B cell (primary cell): ENCODE data around the gene STK35. TPM values are rescaled to one million over a fixed set of nuclear protein-coding genes. Genes with fewer than 3 reads are reported as not detected.

ENCODE experiments used
- ATAC-seq: fragments of 200-7000 bp; cut with Tn5 transposase; one replicate; pipeline ENCODE4 v1.10.0; 2021; ENCODE audit warnings: low read depth, mild to moderate bottlenecking, moderate number of reproducible peaks, moderate library complexity
- CTCF ChIA-PET: fragments of 350-600 bp; sonication (Branson Sonifier 250); formaldehyde crosslinking; loops from one replicate; lab custom pipeline; 2021; ENCODE audit warnings: antibody characterized with exemption, inconsistent platforms; lab: Charles Lee
- POLR2A ChIA-PET: fragments of 350-600 bp; sonication (Branson Sonifier 250); formaldehyde crosslinking; loops from one replicate; lab custom pipeline; 2021; ENCODE audit warnings: antibody characterized with exemption; lab: Charles Lee
- DNase-seq: peaks from one replicate; pipeline ENCODE4 v3.0.0; 2013
- H2AFZ ChIP-seq: 2 replicates; pipeline ENCODE4 v1.6.1; 2012; ENCODE audit warnings: mild to moderate bottlenecking, low read depth, low read length; ENCODE audit not compliant: insufficient read depth, poor library complexity, severe bottlenecking
- H3K27ac ChIP-seq, 2 donors: 1 replicate in 1 of 2; 2 replicates in 1 of 2; pipeline ENCODE4 v1.5.1; 2012 to 2013; ENCODE audit warnings: low read length in 2 of 2, mild to moderate bottlenecking in 2 of 2, moderate library complexity in 1 of 2
- H3K27me3 ChIP-seq, 4 experiments: fragments of 200-600 bp in 1 of 4; sonication (generic) in 1 of 4; replicated peaks in 1 of 4; 1 replicate in 2 of 4; 2 replicates in 2 of 4; pipeline versions ENCODE4 v1.6.1 to v1.7.0; 2013 to 2016; ENCODE audit warnings: low read length in 3 of 4, mild to moderate bottlenecking in 2 of 4, mixed read lengths in 1 of 4, moderate library complexity in 1 of 4; ENCODE audit not compliant: insufficient read depth in 4 of 4, control insufficient read depth in 3 of 4; ENCODE audit errors: control extremely low read depth in 1 of 4
- H3K36me3 ChIP-seq, 2 experiments: replicated peaks in 1 of 2; 1 replicate in 1 of 2; 2 replicates in 1 of 2; pipeline versions ENCODE4 v1.6.1 to v1.7.1; 2013; ENCODE audit warnings: low read length in 1 of 2; ENCODE audit not compliant: insufficient read depth in 2 of 2, control insufficient read depth in 1 of 2; ENCODE audit errors: control extremely low read depth in 1 of 2, extremely low read depth in 1 of 2
- H3K4me1 ChIP-seq, 2 donors: fragments of 200-600 bp in 1 of 2; sonication (generic) in 1 of 2; 1 replicate in 1 of 2; 2 replicates in 1 of 2; pipeline versions ENCODE4 v1.5.1 to v1.6.1; 2013 to 2017; ENCODE audit warnings: low read length in 2 of 2; ENCODE audit not compliant: control insufficient read depth in 2 of 2, insufficient read depth in 2 of 2
- H3K4me2 ChIP-seq: replicated peaks from 2 replicates; pipeline ENCODE3; 2012; ENCODE audit warnings: mild to moderate bottlenecking, low read depth, low read length; ENCODE audit not compliant: poor library complexity, severe bottlenecking
- H3K4me3 ChIP-seq, 5 experiments: fragments of 200-600 bp in 1 of 5; sonication (generic) in 1 of 5; 1 replicate in 3 of 5; 2 replicates in 2 of 5; pipeline versions ENCODE4 v1.5.1 to v1.7.0; 2011 to 2016; ENCODE audit warnings: low read length in 4 of 5, mild to moderate bottlenecking in 4 of 5, low read depth in 2 of 5, control low read depth in 1 of 5, moderate library complexity in 1 of 5; ENCODE audit not compliant: insufficient read depth in 1 of 5; ENCODE audit errors: control extremely low read depth in 1 of 5, extremely low read depth in 1 of 5
- H3K79me2 ChIP-seq: fragments of 200-600 bp; sonication (generic); one replicate; pipeline ENCODE4 v1.6.0; 2016; ENCODE audit warnings: low read length; ENCODE audit not compliant: control insufficient read depth, insufficient read depth
- H3K9ac ChIP-seq: fragments of 200-600 bp; sonication (generic); 2 replicates; pipeline ENCODE4 v1.6.1; 2017; ENCODE audit warnings: mild to moderate bottlenecking, low read length, moderate library complexity
- H3K9me3 ChIP-seq, 3 donors: one replicate each; pipeline versions ENCODE4 v1.6.1 to v1.7.1; 2013; ENCODE audit warnings: low read length in 2 of 3; ENCODE audit not compliant: control insufficient read depth in 2 of 3, insufficient read depth in 1 of 3; ENCODE audit errors: control extremely low read depth in 1 of 3
- H4K20me1 ChIP-seq: 2 replicates; pipeline ENCODE4 v1.6.0; 2012; ENCODE audit warnings: mild to moderate bottlenecking, low read length; ENCODE audit not compliant: insufficient read depth, control insufficient read depth, poor library complexity, severe bottlenecking
- H3K27ac Mint-ChIP-seq: one replicate; pipeline ENCODE4 v1.8.0; 2021; ENCODE audit warnings: mixed read lengths
- H3K27me3 Mint-ChIP-seq: one replicate; pipeline ENCODE4 v1.8.0; 2021; ENCODE audit warnings: mixed read lengths
- H3K4me1 Mint-ChIP-seq: one replicate; pipeline ENCODE4 v1.8.0; 2021; ENCODE audit warnings: mixed read lengths
- H3K4me3 Mint-ChIP-seq: one replicate; pipeline ENCODE4 v1.8.0; 2021; ENCODE audit warnings: mixed read lengths
- H3K9me3 Mint-ChIP-seq: one replicate; pipeline ENCODE4 v1.8.0; 2022; ENCODE audit warnings: mixed read lengths; ENCODE audit not compliant: insufficient read depth
- CTCF ChIP-seq: fragments of 200-600 bp; IDR thresholded peaks from one replicate; pipeline ENCODE4 v1.8.0; 2022; ENCODE audit warnings: antibody characterized with exemption, mild to moderate bottlenecking
- EZH2 ChIP-seq: IDR thresholded peaks from 2 replicates; pipeline ENCODE4 v1.6.1; 2012; ENCODE audit warnings: borderline replicate concordance, low read depth, mild to moderate bottlenecking, moderate library complexity, low read length; ENCODE audit not compliant: insufficient read depth, poor library complexity, severe bottlenecking
- WGBS: methylation state at CpG from one replicate; pipeline ENCODE4 v1.1.5; 2013; ENCODE audit warnings: missing lambda C conversion rate; ENCODE audit not compliant: insufficient coverage; 5-methylcytosine and 5-hydroxymethylcytosine counted together
- intact Hi-C: fragments of 100-400 bp; cut with micrococcal nuclease; formaldehyde crosslinking; loops from one replicate; pipeline ENCODE4 v1.10.0; 2022
- polyA plus RNA-seq: library from polyadenylated mRNA; depleted of rRNA; stranded (reverse); fragments of >200 nt; gene quantifications from 2 replicates; pipeline ENCODE4 v1.2.3, GENCODE V29; 2012
- total RNA-seq, 2 donors: library from RNA; stranded (reverse); fragments of 120-200 nt in 1 of 2; gene quantifications; 1 replicate in 1 of 2; 2 replicates in 1 of 2; pipeline versions ENCODE4 v1.2.3 to v1.2.4, GENCODE V29; 2013 to 2022

The STK35 gene
- total and polyA plus RNA-seq, 2 donors (not counting 1 experiment from before 2014, with no cell fraction given), result 12.8 to 23.9 TPM

DNA sequence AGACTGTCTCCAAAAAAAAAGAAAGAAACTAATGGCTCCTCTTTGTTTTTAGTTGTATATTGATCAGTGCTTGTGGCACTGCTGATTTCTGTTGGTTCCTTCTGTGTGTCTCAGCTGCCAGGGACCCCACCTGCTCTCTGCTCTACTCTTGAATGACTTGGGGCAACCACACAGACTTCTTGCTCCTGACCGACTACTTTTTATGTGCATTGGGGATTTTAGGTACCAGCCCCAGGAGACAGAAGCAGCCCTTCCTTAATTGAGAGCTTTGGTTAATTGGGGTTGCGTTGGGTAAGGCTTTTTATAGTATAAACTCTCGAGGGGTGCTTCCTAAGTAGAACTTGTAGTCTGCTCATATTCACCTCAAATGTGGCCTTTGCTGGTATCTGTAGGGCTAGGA lies 6.9 kb downstream of the STK35 start:
- ChIA-PET POLR2A (no interaction called here), CTCF (interaction anchor here (0.9 to 1.1 kb wide), 4 partner anchors 66 to 306 kb away, joined by 3 to 4 read pairs (median 3); no protein-coding TSS in a partner anchor)
- H3K9me3 Mint-ChIP-seq, result no peaks in the 10 kb centered on the region
- intact Hi-C loops, result loop anchor here (5.0 kb wide), 1 partner anchor 64 kb away; no protein-coding TSS in a partner anchor
- ATAC-seq (peak; percentile 65), DNase-seq (peak; percentile 57)
- H3K27ac Mint-ChIP-seq, result peak overlapping the region; percentile 23
- Histone ChIP-seq H3K9ac (peak overlapping the region; percentile 8), H3K9me3 (no peaks in the 10 kb centered on the region), H3K4me2 (peak overlapping the region; percentile 50), H3K79me2 (peaks cover 97% of the 10 kb centered on the region), H3K36me3 (peaks cover 2 to 17% of the 10 kb centered on the region in 2 experiments), H3K27me3 (no peaks in the 10 kb centered on the region), H2AFZ (no peak overlapping the region), H4K20me1 (peaks cover 97% of the 10 kb centered on the region), H3K4me1 (peaks cover 58 to 67% of the 10 kb centered on the region in 2 donors), H3K27ac (peak overlapping the region in 1 of 2 donors; percentile 31), H3K4me3 (peak overlapping the region in 1 of 5 experiments; percentile 3)
- TF ChIP-seq EZH2 (no peak), CTCF (no peak)
- peaks cover 86% of the 10 kb centered on the region for H3K4me1 Mint-ChIP-seq
- WGBS, result no CpG with 5 or more reads among the region's 3 CpGs
- H3K4me3 Mint-ChIP-seq, result peak overlapping the region; percentile 36
- no peaks in the 10 kb centered on the region for H3K27me3 Mint-ChIP-seq

- Histone ChIP-seq H3K36me3 (peaks cover 2 to 17% of the 10 kb centered on the region in 2 experiments), H3K9ac (peak overlapping the region; percentile 8), H3K4me3 (peak overlapping the region in 1 of 5 experiments; percentile 3), H3K79me2 (peaks cover 97% of the 10 kb centered on the region), H3K27ac (peak overlapping the region in 1 of 2 donors; percentile 31), H2AFZ (no peak overlapping the region), H3K4me2 (peak overlapping the region; percentile 50), H4K20me1 (peaks cover 97% of the 10 kb centered on the region), H3K4me1 (peaks cover 53 to 62% of the 10 kb centered on the region in 2 donors), H3K27me3 (no peaks in the 10 kb centered on the region), H3K9me3 (no peaks in the 10 kb centered on the region)
- ChIA-PET CTCF (interaction anchor here (0.6 to 1.1 kb wide), 2 partner anchors 306 to 1592 kb away, joined by 3 to 4 read pairs; no protein-coding TSS in a partner anchor), POLR2A (no interaction called here)
- H3K9me3 Mint-ChIP-seq, result no peaks in the 10 kb centered on the region
- no peaks in the 10 kb centered on the region for H3K27me3 Mint-ChIP-seq
- H3K27ac Mint-ChIP-seq, result no peak overlapping the region
- H3K4me3 Mint-ChIP-seq, result peak overlapping the region; percentile 36
- intact Hi-C loops, result loop anchor here (5.0 kb wide), 1 partner anchor 63 kb away; no protein-coding TSS in a partner anchor
- 89% methylated on average over 1 of the region's 4 CpGs for WGBS
- TF ChIP-seq CTCF (no peak), EZH2 (no peak)
- no peak for ATAC-seq
- H3K4me1 Mint-ChIP-seq, result peaks cover 86% of the 10 kb centered on the region
- no peak for DNase-seq
Measured at GRCh38 chr20:2108987-2109386, 7.4 kb downstream of the STK35 start.
